Measurements from ENCODE around the gene DHX58.
"Not testable (repeated sequence)": the region's sequence is repeated elsewhere in the genome, so short reads cannot be mapped to it uniquely, and the experiment has no call there.

DHX58 gene

GRCh38 chr17:42112552-42113176 is at the start of gene DHX58:
Gene DHX58 (minus strand): TSS chr17:42112714. CDS start chr17:42111892, 822 bp downstream.
- DNase-seq: peak; percentile 91

GRCh38 chr17:42160531-42160910 is 48.0 kb upstream of the DHX58 start:
- no peak for DNase-seq

GRCh38 chr17:42159796-42160530 is 47.4 kb upstream of the DHX58 start:
- DNase-seq: no peak

- DNase-seq: no peak
Observed at GRCh38 chr17:42155614-42156045, 43.1 kb upstream of the DHX58 start.

- no peak for DNase-seq
Observed at GRCh38 chr17:42153919-42154742, 41.6 kb upstream of the DHX58 start.

GRCh38 chr17:42146911-42147607 is 34.5 kb upstream of the DHX58 start:
- DNase-seq: no peak

GRCh38 chr17:42143138-42143537 is 30.6 kb upstream of the DHX58 start:
- not testable (repeated sequence) for DNase-seq

GRCh38 chr17:42142371-42142896 is 29.9 kb upstream of the DHX58 start:
- DNase-seq: no peak

GRCh38 chr17:42141382-42141781 is 28.9 kb upstream of the DHX58 start:
- no peak for DNase-seq

- DNase-seq: not testable (repeated sequence)
Observed at GRCh38 chr17:42140690-42141089, 28.2 kb upstream of the DHX58 start.

- no peak for DNase-seq
Observed at GRCh38 chr17:42138749-42139492, 26.4 kb upstream of the DHX58 start.

GRCh38 chr17:42136654-42137051 is 24.1 kb upstream of the DHX58 start:
- DNase-seq: no peak

GRCh38 chr17:42135664-42136653 is 23.4 kb upstream of the DHX58 start:
- peak; percentile 30 for DNase-seq

- no peak for DNase-seq
Observed at GRCh38 chr17:42135151-42135550, 22.6 kb upstream of the DHX58 start.

GRCh38 chr17:42133461-42134041 is 21.0 kb upstream of the DHX58 start:
- DNase-seq: peak; percentile 95

- DNase-seq: peak; percentile 94
Observed at GRCh38 chr17:42132941-42133340, 20.4 kb upstream of the DHX58 start.

- no peak for DNase-seq
Observed at GRCh38 chr17:42131981-42132432, 19.5 kb upstream of the DHX58 start.

- no peak for DNase-seq
Observed at GRCh38 chr17:42131232-42131631, 18.7 kb upstream of the DHX58 start.

GRCh38 chr17:42130310-42130936 is 17.9 kb upstream of the DHX58 start:
- DNase-seq: no peak

Data from DMS79 treated with DMSO at 0.1 percent for 48 hours (cell line).